MM.1S (cell line): ENCODE measurements around the gene CGRRF1.

ENCODE experiments used
- CTCF ChIP-seq: fragments of 300-600 bp; sonication (generic); IDR thresholded peaks from 2 replicates; pipeline ENCODE4 v1.5.1; 2016; ENCODE audit warnings: antibody characterized with exemption, low read length, mixed read lengths
- EZH2 ChIP-seq: fragments of 300-600 bp; sonication (generic); optimal IDR thresholded peaks from 2 replicates; pipeline ENCODE3; 2017; ENCODE audit warnings: low read depth, mild to moderate bottlenecking, antibody characterized with exemption, low read length, mixed read lengths
- EZH2phosphoT487 ChIP-seq: fragments of 300-600 bp; sonication (generic); IDR thresholded peaks from 2 replicates; pipeline ENCODE4 v1.6.1; 2018; ENCODE audit warnings: antibody characterized with exemption, low read length

DNA sequence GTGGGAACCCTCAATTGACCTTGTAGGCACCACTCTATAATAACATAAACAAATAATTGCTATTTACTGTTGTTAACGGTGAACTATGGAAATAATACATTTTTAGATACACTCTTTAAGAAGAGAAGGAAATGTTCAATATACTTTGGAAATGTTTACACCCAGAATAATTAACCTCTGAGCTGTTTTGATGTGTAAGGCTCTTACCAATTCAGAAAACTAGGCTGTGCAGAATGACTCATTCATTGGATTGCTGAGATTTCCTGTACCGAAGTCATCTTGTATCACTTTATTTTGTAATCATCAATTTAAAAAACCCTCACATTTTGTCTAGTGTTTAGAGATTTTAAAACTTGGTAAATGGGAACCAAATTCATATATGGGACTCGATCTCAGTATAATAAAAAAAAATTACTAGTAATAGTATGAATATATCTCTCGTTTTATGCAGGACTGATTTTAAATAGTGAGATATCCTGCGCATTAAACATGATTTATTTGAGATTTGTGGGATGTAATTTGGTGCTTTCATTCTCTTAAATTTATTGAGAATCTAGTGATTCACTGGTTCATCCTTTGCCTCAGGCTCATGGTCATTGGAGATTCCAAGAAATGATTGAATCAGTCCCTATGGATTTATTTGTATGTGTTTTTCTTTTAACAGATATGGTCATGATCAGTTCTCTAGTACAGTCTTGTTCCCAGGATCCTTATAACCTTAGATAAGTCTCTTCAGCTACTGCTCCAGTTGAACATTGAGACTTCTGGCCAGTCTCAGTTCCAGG, 61.1 kb downstream of the CGRRF1 start:
- TF ChIP-seq CTCF (no peak), EZH2 (no peak), EZH2phosphoT487 (no peak)
